Airway epithelial cell (primary cell): ENCODE measurements around the gene TRIM24. TPM values are rescaled to one million over a fixed set of nuclear protein-coding genes. Genes with fewer than 3 reads are reported as not detected.

Experiments
- total RNA-seq: library from RNA; depleted of rRNA; stranded (reverse); fragments of >200 nt; gene quantifications from 2 replicates; pipeline ENCODE4 v1.2.3, GENCODE V29; 2015

TRIM24 gene
- total RNA-seq: 14.2 and 15.1 TPM in 2 replicates

GRCh38 chr7:138460176-138460648 is at the start of gene TRIM24:
Gene TRIM24, plus strand, starts transcription at chr7:138460259. Its CDS starts 290 bp downstream, at chr7:138460549.

Other genes starting within 250 kb of the TRIM24 start
- 0.14 TPM in 1 of 2 replicates, not detected in the other for gene SVOPL, start 241.1 kb downstream of the TRIM24 start, total RNA-seq